ENCODE measurements around the gene AMACR. TPM values are rescaled to one million over a fixed set of nuclear protein-coding genes. Genes with fewer than 3 reads are reported as not detected.

The AMACR gene
- total RNA-seq, 1 donor from 2014 or later = 30.7 TPM

DNA sequence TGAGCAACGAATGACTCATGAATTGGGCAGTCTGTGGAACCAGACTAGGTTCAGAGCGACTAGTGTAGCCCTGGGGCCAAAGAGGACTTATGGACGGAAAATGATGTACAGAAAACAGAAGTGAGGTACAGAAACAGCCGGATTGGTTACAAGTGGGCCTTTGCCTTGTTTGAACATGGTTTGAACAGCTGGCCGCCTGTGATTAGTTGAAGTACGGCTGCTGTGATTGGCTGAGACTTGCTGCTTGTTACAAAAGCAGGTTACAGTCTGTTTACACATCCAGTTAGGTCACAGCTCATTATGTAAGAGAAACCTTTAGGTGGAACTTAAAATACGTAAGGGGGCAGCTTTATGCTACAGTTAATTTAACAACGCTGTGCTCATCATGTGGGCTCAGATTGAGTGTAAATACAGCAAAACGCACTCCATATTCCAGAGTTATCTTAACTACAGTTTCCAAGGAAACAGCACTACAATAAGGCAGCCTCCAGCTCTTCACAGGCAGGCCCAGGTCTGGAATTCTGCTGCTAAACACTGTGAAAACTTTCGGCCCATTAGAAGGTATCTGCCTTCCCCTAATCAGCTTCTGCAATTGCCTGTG is 6.5 kb downstream of the AMACR start:
- H3K27me3 Mint-ChIP-seq = no peaks in the 10 kb centered on the region
- peak overlapping the region; percentile 40 for H3K4me3 Mint-ChIP-seq
- TF ChIP-seq, protein P1, sequence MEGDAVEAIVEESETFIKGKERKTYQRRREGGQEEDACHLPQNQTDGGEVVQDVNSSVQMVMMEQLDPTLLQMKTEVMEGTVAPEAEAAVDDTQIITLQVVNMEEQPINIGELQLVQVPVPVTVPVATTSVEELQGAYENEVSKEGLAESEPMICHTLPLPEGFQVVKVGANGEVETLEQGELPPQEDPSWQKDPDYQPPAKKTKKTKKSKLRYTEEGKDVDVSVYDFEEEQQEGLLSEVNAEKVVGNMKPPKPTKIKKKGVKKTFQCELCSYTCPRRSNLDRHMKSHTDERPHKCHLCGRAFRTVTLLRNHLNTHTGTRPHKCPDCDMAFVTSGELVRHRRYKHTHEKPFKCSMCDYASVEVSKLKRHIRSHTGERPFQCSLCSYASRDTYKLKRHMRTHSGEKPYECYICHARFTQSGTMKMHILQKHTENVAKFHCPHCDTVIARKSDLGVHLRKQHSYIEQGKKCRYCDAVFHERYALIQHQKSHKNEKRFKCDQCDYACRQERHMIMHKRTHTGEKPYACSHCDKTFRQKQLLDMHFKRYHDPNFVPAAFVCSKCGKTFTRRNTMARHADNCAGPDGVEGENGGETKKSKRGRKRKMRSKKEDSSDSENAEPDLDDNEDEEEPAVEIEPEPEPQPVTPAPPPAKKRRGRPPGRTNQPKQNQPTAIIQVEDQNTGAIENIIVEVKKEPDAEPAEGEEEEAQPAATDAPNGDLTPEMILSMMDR (conservative IDR thresholded peaks at IDR 0.05) = no peak
- peaks cover 33% of the 10 kb centered on the region for H3K4me1 Mint-ChIP-seq (ENCODE audit: unreplicated experiment)
- no peaks in the 10 kb centered on the region for H3K9me3 Mint-ChIP-seq
- DNase-seq (ENCODE audit: extremely low spot score, unreplicated experiment) = no peak
- peak overlapping the region; percentile 80 for H3K27ac Mint-ChIP-seq
- peaks cover 20% of the 10 kb centered on the region for H3K36me3 Mint-ChIP-seq

- Mint-ChIP-seq H3K4me3 (no peak overlapping the region), H3K4me1 (ENCODE audit: unreplicated experiment) (peaks cover 47% of the 10 kb centered on the region), H3K36me3 (peaks cover 24% of the 10 kb centered on the region), H3K27ac (no peak overlapping the region), H3K27me3 (no peaks in the 10 kb centered on the region), H3K9me3 (no peaks in the 10 kb centered on the region)
- TF ChIP-seq, protein P1 (conservative IDR thresholded peaks at IDR 0.05) = no peak
- no peak for DNase-seq (ENCODE audit: extremely low spot score, unreplicated experiment)
These were observed 7.9 kb downstream of the AMACR start for GRCh38 chr5:33999978-34000377.

- DNase-seq (ENCODE audit: extremely low spot score, unreplicated experiment) = no peak
These were observed 10.4 kb downstream of the AMACR start for GRCh38 chr5:33997331-33997983.

GRCh38 chr5:33995865-33996264 is 12.0 kb downstream of the AMACR start:
- no peak for DNase-seq (ENCODE audit: extremely low spot score, unreplicated experiment)
- H3K36me3 Mint-ChIP-seq = peaks cover 14% of the 10 kb centered on the region
- no peak overlapping the region for H3K27ac Mint-ChIP-seq
- H3K4me1 Mint-ChIP-seq (ENCODE audit: unreplicated experiment) = peaks cover 21% of the 10 kb centered on the region
- no peaks in the 10 kb centered on the region for H3K9me3 Mint-ChIP-seq
- no peak overlapping the region for H3K4me3 Mint-ChIP-seq
- TF ChIP-seq, protein P1 (conservative IDR thresholded peaks at IDR 0.05) = no peak
- no peaks in the 10 kb centered on the region for H3K27me3 Mint-ChIP-seq

More at GRCh38 chr5:33997331-33997983, 10.4 kb downstream of the AMACR start:
- Mint-ChIP-seq H3K27me3 (no peaks in the 10 kb centered on the region), H3K36me3 (peaks cover 17% of the 10 kb centered on the region), H3K4me3 (peak overlapping the region; percentile 44), H3K27ac (peak overlapping the region; percentile 48), H3K9me3 (no peaks in the 10 kb centered on the region), H3K4me1 (ENCODE audit: unreplicated experiment) (peaks cover 32% of the 10 kb centered on the region)
- TF ChIP-seq, protein P1 (conservative IDR thresholded peaks at IDR 0.05) = peak; percentile 74

DNA sequence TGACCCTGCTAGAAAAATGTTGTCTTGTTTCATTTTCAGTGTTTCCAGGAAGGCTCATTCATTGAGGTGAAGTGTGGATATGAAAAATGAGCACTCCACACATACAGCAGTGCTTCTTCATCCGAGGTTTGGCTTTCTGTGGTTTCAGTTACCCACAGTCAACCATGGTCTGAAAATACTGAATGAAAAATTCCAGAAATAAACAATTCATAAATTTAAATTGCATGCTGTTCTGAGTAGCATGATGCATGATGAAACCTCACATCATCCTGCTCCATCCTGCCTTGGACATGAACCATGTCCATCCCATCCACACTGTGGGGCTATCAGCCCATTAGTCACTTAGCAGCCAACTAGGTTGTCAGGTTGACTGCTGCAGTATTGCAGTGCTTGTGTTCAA is 13.0 kb downstream of the AMACR start:
- H3K9me3 Mint-ChIP-seq = no peaks in the 10 kb centered on the region
- H3K27ac Mint-ChIP-seq = no peak overlapping the region
- TF ChIP-seq, protein P1 (conservative IDR thresholded peaks at IDR 0.05) = no peak
- H3K4me1 Mint-ChIP-seq (ENCODE audit: unreplicated experiment) = peaks cover 19% of the 10 kb centered on the region
- no peaks in the 10 kb centered on the region for H3K27me3 Mint-ChIP-seq
- no peak overlapping the region for H3K4me3 Mint-ChIP-seq
- DNase-seq (ENCODE audit: extremely low spot score, unreplicated experiment) = no peak
- peaks cover 14% of the 10 kb centered on the region for H3K36me3 Mint-ChIP-seq

Measured in type B pancreatic cell (in vitro differentiated cells).